HCT116 (cell line): ENCODE data around the gene FN3KRP. TPM values are rescaled to one million over a fixed set of nuclear protein-coding genes. Genes with fewer than 3 reads are reported as not detected.

Source experiments
- ATAC-seq: fragments of 200-7000 bp; cut with Tn5 transposase; 2 replicates; pipeline ENCODE4 v1.9.1; 2020; ENCODE audit warnings: mild to moderate bottlenecking, moderate library complexity
- BruUV-seq: library from RNA; stranded (reverse); fragments of 400-500 nt; replicated peaks from 2 replicates; lab custom pipeline; 2021; lab: Mats Ljungman, UMichigan
- CTCF ChIA-PET: fragments of 300-600 bp; sonication (Branson Sonifier 250); formaldehyde crosslinking; loops from one replicate; lab custom pipeline; 2021; ENCODE audit warnings: antibody characterized with exemption; lab: Charles Lee
- POLR2A ChIA-PET: fragments of 300-600, 350-600 bp; sonication (Branson Sonifier 250); formaldehyde crosslinking; loops from one replicate; lab custom pipeline; 2021; ENCODE audit warnings: antibody characterized with exemption; lab: Charles Lee
- RAD21 ChIA-PET, 2 experiments: fragments of 300-600 bp; sonication (Branson Sonifier 250); formaldehyde crosslinking; loops; one replicate each; lab custom pipeline; 2023; ENCODE audit warnings: low total read pairs in 2 of 2; ENCODE audit not compliant: uncharacterized antibody in 2 of 2, unreplicated experiment in 2 of 2, low non-redundant PET in 1 of 2; lab: Charles Lee
- DNase-seq: peaks from one replicate; pipeline ENCODE4 v3.0.0-alpha.2; 2010; ENCODE audit warnings: low read depth, low spot score
- H2AFZ ChIP-seq: fragments of 200-600 bp; shearing (Covaris generic), sonication (generic); 2 replicates; pipeline ENCODE4 v1.6.1; 2017; ENCODE audit warnings: low read depth, mixed run types, mixed read lengths, antibody characterized with exemption, low read length; ENCODE audit not compliant: poor library complexity, severe bottlenecking
- H3K27ac ChIP-seq: 2 replicates; pipeline ENCODE4 v1.5.1; 2012; ENCODE audit warnings: low read depth, low read length
- H3K27me3 ChIP-seq: fragments of 200-600 bp; sonication (generic); 2 replicates; pipeline ENCODE4 v1.6.1; 2016; ENCODE audit warnings: mixed run types, low read length, mixed read lengths; ENCODE audit not compliant: insufficient read depth
- H3K36me3 ChIP-seq, 2 experiments: fragments of 200-500 bp in 1 of 2; fragments of 200-600 bp in 1 of 2; sonication (Bioruptor generic) in 1 of 2; sonication (generic) in 1 of 2; 2 replicates each; pipeline versions ENCODE4 v1.5.1 to v1.6.1; 2014 to 2016; ENCODE audit warnings: low read length in 2 of 2, inconsistent platforms in 1 of 2, mixed read lengths in 1 of 2, mixed run types in 1 of 2; ENCODE audit not compliant: insufficient read depth in 2 of 2, control insufficient read depth in 1 of 2
- H3K4me1 ChIP-seq, 2 experiments: fragments of 200-600 bp in 1 of 2; sonication (generic) in 1 of 2; 2 replicates each; pipeline versions ENCODE4 v1.5.1 to v1.6.1; 2012 to 2017; ENCODE audit warnings: low read length in 2 of 2, inconsistent platforms in 1 of 2, mild to moderate bottlenecking in 1 of 2, mixed read lengths in 1 of 2, mixed run types in 1 of 2, moderate library complexity in 1 of 2; ENCODE audit not compliant: insufficient read depth in 2 of 2, control insufficient read depth in 1 of 2
- H3K4me2 ChIP-seq: fragments of 200-600 bp; sonication (generic); 2 replicates; pipeline ENCODE4 v1.6.1; 2017; ENCODE audit warnings: mixed run types, low read length, mixed read lengths
- H3K4me3 ChIP-seq, 2 experiments: fragments of 200-600 bp in 1 of 2; sonication (generic) in 1 of 2; replicated peaks in 1 of 2; 2 replicates each; pipeline ENCODE4 v1.5.1; 2011 to 2016; ENCODE audit warnings: low read length in 2 of 2, control low read depth in 1 of 2, low read depth in 1 of 2, mild to moderate bottlenecking in 1 of 2, mixed read lengths in 1 of 2, mixed run types in 1 of 2
- H3K79me2 ChIP-seq: fragments of 200-600 bp; sonication (generic); 2 replicates; pipeline ENCODE4 v1.6.1; 2017; ENCODE audit warnings: mild to moderate bottlenecking, mixed run types, low read length, moderate library complexity, mixed read lengths; ENCODE audit not compliant: insufficient read depth
- H3K9ac ChIP-seq: fragments of 200-600 bp; sonication (generic); 2 replicates; pipeline ENCODE4 v1.6.1; 2016; ENCODE audit warnings: low read length, mixed read lengths
- H3K9me2 ChIP-seq: fragments of 200-600 bp; sonication (generic), shearing (Covaris generic); 2 replicates; pipeline ENCODE4 v1.6.1; 2017; ENCODE audit warnings: mixed run types, mild to moderate bottlenecking, moderate library complexity; ENCODE audit not compliant: insufficient read depth
- H3K9me3 ChIP-seq, 2 experiments: fragments of 200-500 bp in 1 of 2; fragments of 200-600 bp in 1 of 2; sonication (Bioruptor generic) in 1 of 2; sonication (generic) in 1 of 2; 2 replicates each; pipeline ENCODE4 v1.6.1; 2014 to 2017; ENCODE audit warnings: low read length in 2 of 2, mixed read lengths in 2 of 2, inconsistent platforms in 1 of 2, low read depth in 1 of 2, mild to moderate bottlenecking in 1 of 2, mixed run types in 1 of 2, moderate library complexity in 1 of 2; ENCODE audit not compliant: control insufficient read depth in 1 of 2, insufficient read depth in 1 of 2
- H4K20me1 ChIP-seq: fragments of 200-600 bp; sonication (generic), shearing (Covaris generic); 2 replicates; pipeline ENCODE4 v1.6.1; 2017; ENCODE audit warnings: mixed run types, mild to moderate bottlenecking, moderate library complexity; ENCODE audit not compliant: insufficient read depth
- ELF1 ChIP-seq: IDR thresholded peaks from 2 replicates; pipeline ENCODE4 v1.6.1; 2012; ENCODE audit warnings: low read depth, borderline replicate concordance
- EZH2phosphoT487 ChIP-seq: fragments of 200-600 bp; IDR thresholded peaks from 2 replicates; pipeline ENCODE4 v1.6.1; 2018; ENCODE audit warnings: antibody characterized with exemption, borderline replicate concordance
- SP1 ChIP-seq: IDR thresholded peaks from 2 replicates; pipeline ENCODE4 v1.6.1; 2012; ENCODE audit warnings: low read depth
- SRF ChIP-seq: IDR thresholded peaks from 2 replicates; pipeline ENCODE4 v1.6.1; 2012; ENCODE audit warnings: low read depth
- TCF7L2 ChIP-seq: IDR thresholded peaks from 2 replicates; pipeline ENCODE4 v1.7.0; 2011; ENCODE audit warnings: borderline replicate concordance, inconsistent platforms; ENCODE audit not compliant: insufficient read depth, insufficient read length; ENCODE audit errors: extremely low read depth
- ZFX ChIP-seq: fragments of 450-650 bp; IDR thresholded peaks from 2 replicates; pipeline ENCODE4 v1.6.1; 2017
- intact Hi-C: fragments of 100-400 bp; cut with micrococcal nuclease; formaldehyde crosslinking; loops from 2 replicates; pipeline ENCODE4 v1.10.0; 2022
- total RNA-seq: library from RNA; stranded (reverse); gene quantifications from one replicate; pipeline ENCODE4 v1.2.1, GENCODE V29; 2021; ENCODE audit not compliant: unreplicated experiment
- TF ChIP-seq, protein P1 (sequence below): IDR thresholded peaks from 2 replicates; pipeline ENCODE4 v1.6.1; 2011; ENCODE audit warnings: mild to moderate bottlenecking, low read length, moderate library complexity; ENCODE audit not compliant: insufficient replicate concordance; ENCODE audit errors: extremely low read depth

The FN3KRP gene
- total RNA-seq, 1 experiment from 2014 or later = 35.2 TPM

DNA sequence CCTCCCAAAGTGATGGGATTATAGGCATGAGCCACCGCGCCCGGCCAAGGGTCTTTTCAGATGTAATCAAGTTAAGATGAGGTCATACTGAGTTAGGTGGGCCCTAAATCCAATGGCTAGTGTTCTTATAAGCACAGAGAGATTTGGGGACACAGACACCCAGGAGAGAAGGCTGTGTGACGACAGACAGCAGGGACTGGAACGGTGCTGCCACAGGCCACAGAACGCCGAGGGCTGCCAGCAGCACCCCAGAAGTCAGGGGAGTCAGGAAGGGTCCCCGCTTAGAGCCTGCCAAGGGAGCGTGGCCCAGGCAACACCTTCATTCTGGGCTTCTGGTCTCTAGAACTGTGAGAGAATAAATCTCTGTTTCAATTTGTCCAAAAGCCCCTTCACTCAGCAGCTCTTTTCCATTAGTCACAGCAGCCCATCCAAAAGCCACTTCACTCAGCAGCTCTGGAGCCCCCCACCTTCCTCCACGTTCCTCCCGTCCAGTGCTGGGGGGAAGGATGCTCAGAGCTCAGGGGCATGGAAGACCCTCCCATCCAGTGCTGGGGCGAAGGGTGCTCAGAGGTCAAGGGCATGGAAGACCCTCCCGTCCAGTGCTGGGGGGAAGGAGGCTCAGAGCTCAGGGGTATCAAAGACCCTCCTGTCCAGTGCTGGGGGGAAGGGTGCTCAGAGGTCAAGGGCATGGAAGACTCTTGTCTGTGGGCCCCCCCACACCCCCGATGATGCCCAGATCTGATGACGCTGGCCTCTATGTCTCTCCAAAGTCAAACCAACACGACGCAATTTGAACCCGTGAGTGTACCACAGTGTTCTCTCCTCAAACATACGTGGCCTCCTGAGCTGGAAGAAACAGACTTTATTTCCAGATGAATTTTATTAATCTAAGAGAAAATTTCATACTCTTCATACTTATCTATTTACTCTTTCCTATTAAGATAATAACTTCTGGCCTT is 29.9 kb upstream of the FN3KRP start:
- Histone ChIP-seq H3K4me2 (no peak overlapping the region), H3K9ac (no peak overlapping the region), H2AFZ (no peak overlapping the region), H3K79me2 (no peaks in the 10 kb centered on the region), H3K27me3 (no peaks in the 10 kb centered on the region), H3K9me2 (no peaks in the 10 kb centered on the region), H3K4me3 (no peak overlapping the region), H3K4me1 (peaks cover 0 to 5% of the 10 kb centered on the region in 2 experiments; a peak in 1 of 4 replicates), H3K36me3 (no peaks in the 10 kb centered on the region), H3K27ac (no peak overlapping the region), H3K9me3 (peaks cover 5 to 10% of the 10 kb centered on the region in 2 experiments; a peak in 1 of 4 replicates), H4K20me1 (no peaks in the 10 kb centered on the region)
- ChIA-PET POLR2A (no interaction called here), CTCF (no interaction called here), RAD21 (no interaction called here)
- DNase-seq (no peak), ATAC-seq (no peak)
- no TSS peak for BruUV-seq
- intact Hi-C loops = no loop called here
- no peak for TF ChIP-seq ZFX
- TF ChIP-seq TCF7L2 = no peak
- TF ChIP-seq ELF1 = no peak
- TF ChIP-seq SRF = no peak
- TF ChIP-seq EZH2phosphoT487 = no peak
- no peak for TF ChIP-seq SP1
- TF ChIP-seq, protein P1, sequence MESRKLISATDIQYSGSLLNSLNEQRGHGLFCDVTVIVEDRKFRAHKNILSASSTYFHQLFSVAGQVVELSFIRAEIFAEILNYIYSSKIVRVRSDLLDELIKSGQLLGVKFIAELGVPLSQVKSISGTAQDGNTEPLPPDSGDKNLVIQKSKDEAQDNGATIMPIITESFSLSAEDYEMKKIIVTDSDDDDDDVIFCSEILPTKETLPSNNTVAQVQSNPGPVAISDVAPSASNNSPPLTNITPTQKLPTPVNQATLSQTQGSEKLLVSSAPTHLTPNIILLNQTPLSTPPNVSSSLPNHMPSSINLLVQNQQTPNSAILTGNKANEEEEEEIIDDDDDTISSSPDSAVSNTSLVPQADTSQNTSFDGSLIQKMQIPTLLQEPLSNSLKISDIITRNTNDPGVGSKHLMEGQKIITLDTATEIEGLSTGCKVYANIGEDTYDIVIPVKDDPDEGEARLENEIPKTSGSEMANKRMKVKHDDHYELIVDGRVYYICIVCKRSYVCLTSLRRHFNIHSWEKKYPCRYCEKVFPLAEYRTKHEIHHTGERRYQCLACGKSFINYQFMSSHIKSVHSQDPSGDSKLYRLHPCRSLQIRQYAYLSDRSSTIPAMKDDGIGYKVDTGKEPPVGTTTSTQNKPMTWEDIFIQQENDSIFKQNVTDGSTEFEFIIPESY = no peak
